ENCODE results near the gene DND1. TPM values are rescaled to one million over a fixed set of nuclear protein-coding genes. Genes with fewer than 3 reads are reported as not detected.

The DND1 gene
- total RNA-seq, 1 donor from 2014 or later = 1.2 TPM

DNA sequence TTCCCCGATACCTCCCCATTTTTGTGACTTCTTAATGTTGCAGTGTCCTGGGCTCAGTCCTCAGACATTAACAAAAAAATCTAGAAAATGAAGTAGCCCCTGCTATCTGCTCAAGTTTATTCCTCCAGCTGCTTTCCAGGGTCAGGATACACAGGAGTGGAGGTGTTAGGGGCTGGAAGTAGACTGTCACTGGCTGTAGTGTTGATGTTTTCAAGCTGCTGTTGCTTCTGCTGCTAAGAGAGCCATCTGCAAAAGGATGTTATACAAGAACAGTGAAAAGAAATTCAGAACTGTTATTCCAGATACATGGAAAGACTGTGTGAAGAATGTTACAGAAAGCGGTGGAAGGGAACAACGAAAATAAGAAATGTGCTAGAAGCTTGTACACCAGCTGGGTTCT lies 51.1 kb downstream of the DND1 start:
- TF ChIP-seq, protein P1, sequence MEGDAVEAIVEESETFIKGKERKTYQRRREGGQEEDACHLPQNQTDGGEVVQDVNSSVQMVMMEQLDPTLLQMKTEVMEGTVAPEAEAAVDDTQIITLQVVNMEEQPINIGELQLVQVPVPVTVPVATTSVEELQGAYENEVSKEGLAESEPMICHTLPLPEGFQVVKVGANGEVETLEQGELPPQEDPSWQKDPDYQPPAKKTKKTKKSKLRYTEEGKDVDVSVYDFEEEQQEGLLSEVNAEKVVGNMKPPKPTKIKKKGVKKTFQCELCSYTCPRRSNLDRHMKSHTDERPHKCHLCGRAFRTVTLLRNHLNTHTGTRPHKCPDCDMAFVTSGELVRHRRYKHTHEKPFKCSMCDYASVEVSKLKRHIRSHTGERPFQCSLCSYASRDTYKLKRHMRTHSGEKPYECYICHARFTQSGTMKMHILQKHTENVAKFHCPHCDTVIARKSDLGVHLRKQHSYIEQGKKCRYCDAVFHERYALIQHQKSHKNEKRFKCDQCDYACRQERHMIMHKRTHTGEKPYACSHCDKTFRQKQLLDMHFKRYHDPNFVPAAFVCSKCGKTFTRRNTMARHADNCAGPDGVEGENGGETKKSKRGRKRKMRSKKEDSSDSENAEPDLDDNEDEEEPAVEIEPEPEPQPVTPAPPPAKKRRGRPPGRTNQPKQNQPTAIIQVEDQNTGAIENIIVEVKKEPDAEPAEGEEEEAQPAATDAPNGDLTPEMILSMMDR (IDR thresholded peaks at IDR 0.05) = no peak

More for the DNA sequence above, 51.1 kb downstream of the DND1 start:
- H3K4me1 ChIP-seq = peaks cover 8% of the 10 kb centered on the region
- H3K27ac ChIP-seq = no peak overlapping the region
- no peaks in the 10 kb centered on the region for H3K36me3 ChIP-seq
- DNase-seq = no peak
- peak in 1 of 2 donors; percentile 39 for ATAC-seq
- H3K27me3 ChIP-seq (ENCODE audit: low read depth) = no peaks in the 10 kb centered on the region
- H3K9me3 ChIP-seq = no peaks in the 10 kb centered on the region
- intact Hi-C loops (cut with DNase I) = no loop called here
- H3K4me3 ChIP-seq = no peak overlapping the region

Small RNA genes lying within 50 kb of the gene (microRNA-seq; reads per million reads assigned to microRNA genes)
- not detected for gene MIR3655 (ENCODE audit: borderline number of aligned reads)

Other genes starting within 250 kb of the DND1 start
- 19.3 TPM for gene EIF4EBP3, start 125.9 kb downstream of the DND1 start, total RNA-seq
- gene SRA1, start 116.1 kb downstream of the DND1 start, total RNA-seq = 21.4 TPM
- gene APBB3, start 109.0 kb downstream of the DND1 start, total RNA-seq = 25.1 TPM
- gene SLC35A4, start 108.7 kb downstream of the DND1 start, total RNA-seq = 71.8 TPM
- 165 TPM for gene CD14, start 40.4 kb downstream of the DND1 start, total RNA-seq
- 12.3 TPM for gene TMCO6, start 34.1 kb downstream of the DND1 start, total RNA-seq
- 53.3 TPM for gene NDUFA2, start 25.9 kb downstream of the DND1 start, total RNA-seq
- gene IK, start 25.7 kb downstream of the DND1 start, total RNA-seq = 78.5 TPM
- gene WDR55, start 8.7 kb downstream of the DND1 start, total RNA-seq = 22.4 TPM
- gene HARS1, start 17.8 kb upstream of the DND1 start, total RNA-seq = 44.5 TPM
- 27.6 TPM for gene HARS2, start 17.9 kb upstream of the DND1 start, total RNA-seq
- 42.9 TPM for gene ZMAT2, start 26.9 kb upstream of the DND1 start, total RNA-seq
- gene PCDHA1, start 112.6 kb upstream of the DND1 start, total RNA-seq = not detected
- not detected for gene PCDHA2, start 121.3 kb upstream of the DND1 start, total RNA-seq
- gene PCDHA3, start 127.5 kb upstream of the DND1 start, total RNA-seq = 0.77 TPM
- gene PCDHA4, start 133.5 kb upstream of the DND1 start, total RNA-seq = 0.59 TPM
- gene PCDHA5, start 148.0 kb upstream of the DND1 start, total RNA-seq = 0.18 TPM
- 0.50 TPM for gene PCDHA6, start 154.4 kb upstream of the DND1 start, total RNA-seq
- gene PCDHA7, start 160.7 kb upstream of the DND1 start, total RNA-seq = 0.15 TPM
- 0.38 TPM for gene PCDHA8, start 167.6 kb upstream of the DND1 start, total RNA-seq
- gene PCDHA9, start 174.8 kb upstream of the DND1 start, total RNA-seq = 0.32 TPM
- 1.5 TPM for gene PCDHA10, start 182.3 kb upstream of the DND1 start, total RNA-seq
- gene PCDHA11, start 195.4 kb upstream of the DND1 start, total RNA-seq = 0.38 TPM
- 6.6 TPM for gene PCDHA12, start 201.7 kb upstream of the DND1 start, total RNA-seq
- gene PCDHA13, start 208.5 kb upstream of the DND1 start, total RNA-seq = 0.97 TPM